Mucosa of rectum (tissue), 2 donors: ENCODE measurements around the gene LRRC1.
A peak's percentile ranks its signal among the peaks of the same experiment; 100 is the strongest.

Experiments
- H3K27ac ChIP-seq, 2 donors: one replicate each; pipeline ENCODE4 v1.7.0; 2013; ENCODE audit warnings: inconsistent platforms in 2 of 2, low read depth in 2 of 2, low read length in 2 of 2
- H3K27me3 ChIP-seq, 2 donors: one replicate each; pipeline ENCODE4 v1.7.0; 2013; ENCODE audit warnings: low read length in 2 of 2; ENCODE audit not compliant: control insufficient read depth in 2 of 2, insufficient read depth in 2 of 2
- H3K36me3 ChIP-seq, 2 donors: one replicate each; pipeline ENCODE4 v1.7.0; 2013; ENCODE audit warnings: low read length in 2 of 2; ENCODE audit not compliant: control insufficient read depth in 2 of 2, insufficient read depth in 2 of 2
- H3K4me1 ChIP-seq, 2 donors: one replicate each; pipeline ENCODE4 v1.7.0; 2013; ENCODE audit warnings: low read length in 2 of 2, mild to moderate bottlenecking in 1 of 2; ENCODE audit not compliant: control insufficient read depth in 2 of 2, insufficient read depth in 2 of 2
- H3K4me3 ChIP-seq, 2 donors: one replicate each; pipeline ENCODE4 v1.7.0; 2013; ENCODE audit warnings: low read length in 2 of 2
- H3K9ac ChIP-seq, 2 donors: one replicate each; pipeline ENCODE4 v1.7.0; 2013; ENCODE audit warnings: low read length in 2 of 2, low read depth in 1 of 2, mild to moderate bottlenecking in 1 of 2
- H3K9me3 ChIP-seq, 2 donors: one replicate each; pipeline ENCODE4 v1.7.0; 2013; ENCODE audit warnings: low read length in 2 of 2; ENCODE audit not compliant: control insufficient read depth in 2 of 2
- donor health status: healthy.
- donor health status: Normal muscosa, but diverticular disease.

The LRRC1 gene

DNA sequence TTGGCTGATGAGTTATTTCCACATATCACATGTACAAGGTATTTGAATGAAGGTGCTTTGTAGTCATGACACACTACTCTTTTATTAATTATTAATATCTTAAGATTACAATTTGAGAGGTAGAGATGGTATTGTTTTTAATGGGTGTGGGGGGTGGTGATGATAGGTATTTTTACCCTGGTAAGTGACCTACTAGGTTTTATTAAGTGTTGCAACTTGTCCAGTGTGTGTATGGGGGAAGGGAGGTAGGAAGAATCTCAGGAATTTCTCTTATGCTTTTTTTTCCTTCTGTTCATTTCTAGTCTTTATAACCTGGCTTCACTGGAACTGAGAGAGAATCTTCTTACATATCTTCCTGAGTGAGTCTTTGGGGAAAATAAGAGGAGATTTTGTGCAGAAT, 101.4 kb downstream of the LRRC1 start:
- H3K36me3 ChIP-seq: peaks cover 4 to 10% of the 10 kb centered on the region in 2 donors
- H3K9ac ChIP-seq: no peak overlapping the region
- H3K27me3 ChIP-seq: no peaks in the 10 kb centered on the region
- no peak overlapping the region for H3K4me3 ChIP-seq
- no peaks in the 10 kb centered on the region for H3K4me1 ChIP-seq
- H3K27ac ChIP-seq: no peak overlapping the region
- no peaks in the 10 kb centered on the region for H3K9me3 ChIP-seq

DNA sequence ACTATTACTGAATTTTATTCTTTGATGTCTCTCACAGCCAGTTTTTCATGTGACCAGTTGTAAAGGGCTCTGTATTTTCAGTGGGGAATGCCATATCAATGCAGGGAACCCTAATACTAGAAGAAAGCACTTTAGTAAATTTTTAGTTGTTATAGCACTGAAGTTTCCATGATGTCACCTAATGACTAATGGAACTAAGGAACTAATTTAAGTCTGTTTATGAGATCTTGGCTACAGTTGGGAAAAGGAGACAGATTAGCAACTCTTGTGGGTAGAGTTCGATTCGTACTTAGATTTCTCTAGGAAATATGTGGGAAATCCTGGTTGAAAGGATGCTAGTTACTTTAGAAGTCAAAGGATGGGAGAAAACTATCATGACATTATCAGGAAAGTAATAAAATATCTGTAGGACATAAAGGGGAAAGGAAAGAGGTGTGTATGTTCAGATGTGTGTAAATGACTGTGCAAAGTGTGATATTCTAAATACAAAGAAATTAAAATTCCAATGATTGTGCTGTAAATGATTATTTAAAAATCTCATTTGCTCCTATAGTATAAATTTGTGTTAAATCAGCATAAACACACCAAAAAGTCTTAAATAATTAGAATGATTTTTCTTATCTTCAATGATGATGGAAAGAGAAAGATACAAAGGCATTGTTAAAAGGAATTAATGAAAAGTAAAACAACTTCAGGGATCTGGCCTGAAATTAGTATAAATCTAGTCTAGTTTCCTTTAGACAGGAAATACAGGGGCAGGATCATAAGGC, 103.4 kb downstream of the LRRC1 start:
- H3K27me3 ChIP-seq: no peaks in the 10 kb centered on the region
- H3K4me3 ChIP-seq: no peak overlapping the region
- H3K9ac ChIP-seq: no peak overlapping the region
- no peaks in the 10 kb centered on the region for H3K9me3 ChIP-seq
- no peak overlapping the region for H3K27ac ChIP-seq
- peaks cover 15 to 16% of the 10 kb centered on the region in 2 donors for H3K36me3 ChIP-seq
- H3K4me1 ChIP-seq: no peaks in the 10 kb centered on the region

DNA sequence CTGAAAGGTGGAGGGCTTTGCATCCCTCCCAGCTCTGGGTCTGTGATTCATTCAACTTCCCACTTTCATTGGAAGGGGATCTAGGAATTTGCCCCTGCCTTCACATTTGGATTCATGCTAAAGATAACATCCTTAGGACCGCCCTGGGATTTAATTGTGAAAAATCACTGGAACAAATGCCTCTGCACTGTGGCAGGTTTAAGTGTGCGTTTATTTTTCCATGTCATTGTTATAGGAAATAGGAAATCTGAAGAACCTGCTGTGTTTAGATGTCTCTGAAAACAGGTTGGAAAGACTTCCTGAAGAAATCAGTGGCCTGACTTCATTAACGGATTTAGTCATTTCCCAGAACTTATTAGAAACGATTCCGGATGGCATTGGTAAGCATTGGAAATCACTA, 104.7 kb downstream of the LRRC1 start:
- Histone ChIP-seq H3K36me3 (peaks cover 19 to 20% of the 10 kb centered on the region in 2 donors), H3K9me3 (no peaks in the 10 kb centered on the region), H3K4me1 (no peaks in the 10 kb centered on the region), H3K27ac (no peak overlapping the region), H3K9ac (no peak overlapping the region), H3K4me3 (no peak overlapping the region), H3K27me3 (no peaks in the 10 kb centered on the region)

DNA sequence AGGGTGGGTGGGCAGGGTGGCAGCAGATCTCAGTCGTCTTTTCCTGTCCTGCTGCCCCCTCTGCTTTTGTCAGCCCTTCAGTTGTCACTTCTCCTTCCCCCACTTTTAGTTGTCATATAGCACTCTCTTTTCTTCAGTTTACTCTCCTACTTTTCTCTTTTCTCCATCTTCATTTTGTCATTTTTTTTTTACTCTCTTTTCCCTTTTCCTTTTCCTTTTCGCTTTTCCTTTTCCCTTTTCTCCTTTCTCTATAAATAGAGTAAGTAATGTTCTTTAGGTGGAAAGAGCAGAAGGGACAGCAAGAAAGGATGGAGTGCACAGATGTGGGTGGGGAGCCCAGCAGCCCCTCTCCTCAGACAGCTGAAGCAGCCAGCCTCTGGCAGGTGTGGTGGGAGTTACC, 108.6 kb downstream of the LRRC1 start:
- Histone ChIP-seq H3K4me3 (no peak overlapping the region), H3K27ac (no peak overlapping the region), H3K4me1 (no peaks in the 10 kb centered on the region), H3K9ac (no peak overlapping the region), H3K36me3 (peaks cover 27 to 34% of the 10 kb centered on the region in 2 donors), H3K27me3 (no peaks in the 10 kb centered on the region), H3K9me3 (no peaks in the 10 kb centered on the region)

DNA sequence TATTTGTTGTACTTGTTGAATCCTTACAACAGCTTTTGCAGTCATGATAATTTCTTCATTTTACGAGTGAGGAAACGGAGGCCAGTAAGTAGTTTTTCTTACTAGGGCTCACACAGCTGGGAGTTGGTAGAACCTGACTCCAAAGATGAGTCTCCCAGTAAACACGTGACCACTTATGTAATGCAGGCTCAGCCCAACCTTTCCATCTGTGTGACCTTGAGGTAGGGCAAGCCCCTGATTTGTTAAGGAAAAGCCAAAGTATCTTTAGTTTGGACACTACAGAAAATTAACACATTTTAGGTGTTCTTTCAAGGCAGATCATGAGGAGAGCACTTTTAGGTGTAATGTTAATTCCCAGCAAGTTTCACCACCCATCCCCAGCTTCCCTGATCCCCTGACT, 111.3 kb downstream of the LRRC1 start:
- no peaks in the 10 kb centered on the region for H3K9me3 ChIP-seq
- H3K9ac ChIP-seq: no peak overlapping the region
- H3K4me3 ChIP-seq: no peak overlapping the region
- H3K27ac ChIP-seq: no peak overlapping the region
- peaks cover 20 to 30% of the 10 kb centered on the region in 2 donors for H3K36me3 ChIP-seq
- no peaks in the 10 kb centered on the region for H3K27me3 ChIP-seq
- no peaks in the 10 kb centered on the region for H3K4me1 ChIP-seq

DNA sequence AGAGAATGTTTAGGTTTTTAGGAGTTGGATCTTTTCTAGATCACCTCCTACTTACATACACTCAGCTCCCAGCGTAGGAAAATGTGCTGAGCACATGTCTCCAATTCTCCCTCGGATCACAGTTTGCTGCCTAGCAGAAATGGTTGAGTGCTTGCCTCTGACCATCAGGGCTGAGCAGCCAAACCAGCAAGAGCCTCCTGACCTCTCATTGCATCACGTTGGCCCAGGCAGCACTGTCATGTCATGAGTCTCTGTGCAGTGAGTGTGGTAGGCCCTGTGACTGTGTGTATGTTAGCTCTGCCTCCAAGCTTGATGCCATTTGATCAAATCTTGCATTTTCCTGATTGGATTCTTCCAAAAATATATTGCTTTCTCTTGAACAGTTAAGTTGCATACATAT, 112.0 kb downstream of the LRRC1 start:
- Histone ChIP-seq H3K27me3 (no peaks in the 10 kb centered on the region), H3K9me3 (no peaks in the 10 kb centered on the region), H3K27ac (no peak overlapping the region), H3K36me3 (peaks cover 20 to 26% of the 10 kb centered on the region in 2 donors), H3K4me1 (no peaks in the 10 kb centered on the region), H3K4me3 (no peak overlapping the region), H3K9ac (no peak overlapping the region)

DNA sequence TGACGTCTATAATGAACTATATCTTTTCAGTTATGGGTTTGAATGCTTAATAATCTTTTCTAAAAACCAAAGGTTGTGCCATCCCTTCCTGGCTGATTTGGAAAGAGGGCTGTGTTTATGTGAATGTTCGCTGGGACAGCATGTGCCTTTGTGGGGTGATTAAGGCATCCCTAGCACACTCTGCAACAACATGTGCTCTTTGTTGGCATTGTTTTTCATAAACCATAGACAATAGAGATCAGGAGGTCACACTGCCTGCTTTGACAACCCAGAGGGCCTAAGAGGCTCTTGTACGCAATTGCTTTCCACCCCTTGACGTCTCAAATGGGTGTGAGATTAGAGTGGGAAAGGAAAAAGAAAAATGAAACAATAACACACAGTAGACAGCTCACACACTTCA, 116.0 kb downstream of the LRRC1 start:
- Histone ChIP-seq H3K4me1 (peaks cover 0 to 7% of the 10 kb centered on the region in 2 donors), H3K9ac (no peak overlapping the region), H3K4me3 (no peak overlapping the region), H3K36me3 (peaks cover 11 to 28% of the 10 kb centered on the region in 2 donors), H3K9me3 (no peaks in the 10 kb centered on the region), H3K27ac (no peak overlapping the region), H3K27me3 (no peaks in the 10 kb centered on the region)

DNA sequence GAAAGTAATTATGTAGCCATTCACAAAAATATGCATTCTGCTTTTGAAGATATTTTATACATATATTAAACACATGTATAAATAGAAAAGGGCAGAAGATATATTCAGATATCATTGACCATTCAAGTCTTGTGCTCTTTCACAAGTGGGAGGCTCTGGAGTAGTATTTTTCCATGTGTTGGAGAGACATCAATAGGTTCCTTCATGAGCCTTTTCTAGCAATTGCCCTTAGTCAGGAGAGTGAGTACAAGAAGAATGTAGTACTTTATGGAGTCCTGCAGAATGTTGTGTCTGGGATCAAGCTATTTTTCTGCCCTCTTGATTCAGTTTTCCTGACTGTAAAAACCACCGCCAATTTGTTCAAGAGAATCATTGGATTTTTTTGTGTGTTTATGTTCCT, 117.9 kb downstream of the LRRC1 start:
- H3K27ac ChIP-seq: no peak overlapping the region
- H3K36me3 ChIP-seq: peaks cover 11 to 21% of the 10 kb centered on the region in 2 donors
- peaks cover 0 to 7% of the 10 kb centered on the region in 2 donors for H3K4me1 ChIP-seq
- no peaks in the 10 kb centered on the region for H3K27me3 ChIP-seq
- no peak overlapping the region for H3K4me3 ChIP-seq
- no peak overlapping the region for H3K9ac ChIP-seq
- H3K9me3 ChIP-seq: no peaks in the 10 kb centered on the region

DNA sequence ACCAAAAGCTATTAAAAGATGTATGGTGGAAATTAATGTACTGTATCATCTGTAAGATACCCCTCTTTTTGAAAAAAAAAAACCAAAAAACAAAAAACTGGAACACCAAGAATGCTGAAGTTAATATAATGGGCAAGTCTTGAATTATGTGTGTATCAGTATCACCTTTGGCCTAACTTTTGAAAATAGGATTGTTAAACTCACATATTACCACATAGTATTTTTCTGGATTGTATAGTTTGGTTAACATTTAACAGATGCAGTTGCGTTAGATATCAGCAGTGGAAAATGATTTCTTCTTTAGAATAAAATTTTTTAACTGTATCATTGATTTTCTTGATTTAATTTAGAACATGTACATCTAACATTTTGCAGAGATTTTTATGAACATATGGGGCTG, 118.5 kb downstream of the LRRC1 start:
- H3K27ac ChIP-seq: no peak overlapping the region
- no peak overlapping the region for H3K9ac ChIP-seq
- peaks cover 13 to 16% of the 10 kb centered on the region in 2 donors for H3K36me3 ChIP-seq
- peak overlapping the region in 1 of 2 donors; percentile 3 for H3K4me3 ChIP-seq
- no peaks in the 10 kb centered on the region for H3K9me3 ChIP-seq
- no peaks in the 10 kb centered on the region for H3K27me3 ChIP-seq
- peaks cover 0 to 7% of the 10 kb centered on the region in 2 donors for H3K4me1 ChIP-seq

DNA sequence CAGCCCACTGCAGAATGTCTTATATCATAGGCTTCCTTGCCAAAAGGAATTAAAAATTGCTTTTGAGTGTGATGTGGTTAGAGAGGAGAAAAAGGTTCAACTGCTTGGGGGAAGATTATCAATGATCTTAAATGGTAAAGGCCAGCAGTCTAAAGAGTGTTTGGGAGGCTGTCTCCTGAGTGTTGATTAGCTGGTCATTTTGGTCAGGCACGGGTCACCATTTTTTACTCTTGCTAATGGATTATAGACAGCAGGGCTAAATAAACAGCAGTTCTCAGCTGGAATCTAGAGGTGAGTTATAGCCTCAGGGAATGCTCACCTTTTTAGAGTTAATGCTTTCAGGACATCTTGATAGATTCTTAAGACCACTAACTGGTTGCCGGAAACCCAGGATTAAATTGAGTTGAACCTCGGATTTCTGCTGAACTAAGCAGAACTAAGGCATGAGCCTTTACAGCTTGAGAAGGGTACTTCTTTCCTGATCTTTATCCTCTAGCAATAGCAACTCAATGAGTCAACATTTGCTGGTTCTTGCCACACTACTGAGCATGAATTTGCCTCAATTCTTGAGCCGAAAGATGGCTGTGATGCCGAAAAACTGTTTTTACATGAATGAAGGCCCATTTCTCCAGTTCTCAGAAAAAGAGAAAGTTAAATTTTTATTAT, 120.4 kb downstream of the LRRC1 start:
- no peak overlapping the region for H3K9ac ChIP-seq
- H3K4me1 ChIP-seq: peaks cover 0 to 7% of the 10 kb centered on the region in 2 donors
- peaks cover 17 to 25% of the 10 kb centered on the region in 2 donors for H3K36me3 ChIP-seq
- H3K9me3 ChIP-seq: no peaks in the 10 kb centered on the region
- H3K4me3 ChIP-seq: no peak overlapping the region
- H3K27ac ChIP-seq: no peak overlapping the region
- no peaks in the 10 kb centered on the region for H3K27me3 ChIP-seq
